GM19397 (cell line): ENCODE data around the gene ZNF462.

ENCODE experiments used
- ATAC-seq: cut with Tn5 transposase; IDR thresholded peaks from one replicate; pipeline ENCODE4 v1.9.1; 2021; ENCODE audit warnings: mild to moderate bottlenecking, moderate library complexity; ENCODE audit not compliant: unreplicated experiment

Gene ZNF462

DNA sequence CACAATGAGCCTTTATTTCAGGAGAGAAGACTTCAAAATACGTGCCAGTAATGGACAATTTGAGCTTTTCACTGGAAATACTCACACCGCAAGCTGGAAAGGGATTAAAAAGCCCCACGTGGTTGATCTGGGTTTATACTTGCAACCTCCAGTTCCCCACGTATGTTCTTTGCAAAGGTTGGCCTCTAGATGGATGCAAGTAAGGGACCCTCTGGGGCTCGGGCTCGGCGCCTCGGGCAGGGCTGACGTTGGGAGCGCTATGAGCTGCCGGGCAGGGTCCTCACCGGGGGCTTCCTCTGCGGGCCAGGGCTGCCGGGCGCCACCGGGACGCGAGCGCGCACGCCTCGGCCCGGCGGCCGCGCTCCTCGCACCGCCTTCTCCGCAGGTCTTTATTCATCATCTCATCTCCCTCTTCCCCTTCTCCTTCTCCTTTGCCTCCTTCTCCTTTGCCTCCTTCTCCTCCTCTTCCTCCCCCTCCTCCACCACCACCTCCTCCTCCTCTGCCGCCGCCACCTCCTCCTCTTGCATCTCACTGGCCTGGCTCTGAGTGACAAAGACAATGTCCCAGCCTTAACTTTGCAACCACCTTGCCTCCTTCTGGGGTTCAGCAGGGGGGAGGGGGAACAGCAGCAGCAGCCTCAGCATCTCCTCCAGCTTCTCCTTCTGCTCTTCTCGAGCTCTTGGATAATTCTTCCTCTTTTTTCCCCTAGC, 701 bp upstream of the ZNF462 start:
- no peak for ATAC-seq

DNA sequence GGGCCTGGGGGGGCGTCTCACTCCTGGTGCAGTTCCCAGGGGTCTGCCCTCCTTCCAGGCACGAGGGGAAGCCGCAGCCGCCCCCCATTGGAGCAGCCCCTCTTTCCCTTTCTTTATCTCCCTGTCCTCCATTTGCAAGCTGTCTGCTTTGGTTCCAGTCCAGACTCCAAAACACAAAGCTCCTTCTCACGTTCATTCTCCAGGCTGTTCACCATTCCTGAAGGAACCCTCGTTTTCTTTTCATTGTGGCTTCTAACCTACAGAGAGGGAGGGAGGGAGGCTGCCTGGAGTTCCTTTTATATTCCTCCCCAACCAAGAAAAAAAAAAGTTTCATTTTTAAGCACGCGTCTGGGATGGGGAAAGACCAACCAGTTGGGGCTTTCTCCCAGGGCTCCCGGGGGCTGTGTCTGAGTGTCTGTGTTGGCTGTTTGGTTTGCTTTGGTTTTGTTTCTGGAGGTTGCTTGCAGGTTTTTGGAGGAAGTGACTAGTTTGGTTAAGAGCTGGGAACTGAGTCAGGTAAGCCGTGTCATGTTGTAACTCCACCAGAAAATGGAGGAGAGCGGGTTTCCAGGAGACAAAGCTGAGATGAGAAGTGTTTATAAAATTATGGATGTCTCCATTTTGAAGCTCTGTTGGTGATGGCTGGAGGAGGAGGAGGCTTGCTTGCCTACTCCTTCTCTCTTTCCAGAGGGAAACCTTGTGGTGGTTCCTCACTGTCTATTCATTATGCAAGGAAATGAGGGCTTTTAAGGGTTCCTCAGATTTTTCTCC, 1.6 kb downstream of the ZNF462 start:
- ATAC-seq, result no peak

DNA sequence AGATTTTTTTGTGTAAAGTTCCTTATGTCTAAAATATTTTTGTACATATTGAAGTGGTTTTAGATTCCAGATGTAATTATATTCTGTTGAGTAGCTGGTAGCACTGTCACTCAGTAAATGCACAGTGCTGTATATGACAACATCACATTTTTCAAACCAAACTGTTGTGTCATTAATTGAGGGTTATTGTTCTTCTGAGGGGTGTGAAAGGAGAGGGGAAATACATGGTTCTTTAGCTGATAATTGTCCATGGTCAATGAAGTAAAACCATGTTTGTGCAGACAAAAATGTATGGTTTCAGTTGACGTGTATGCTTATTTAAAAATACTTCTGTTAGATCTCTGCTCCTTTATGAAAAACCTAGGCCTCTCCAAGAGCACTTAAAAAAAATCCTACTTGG, 3.3 kb downstream of the ZNF462 start:
- no peak for ATAC-seq

DNA sequence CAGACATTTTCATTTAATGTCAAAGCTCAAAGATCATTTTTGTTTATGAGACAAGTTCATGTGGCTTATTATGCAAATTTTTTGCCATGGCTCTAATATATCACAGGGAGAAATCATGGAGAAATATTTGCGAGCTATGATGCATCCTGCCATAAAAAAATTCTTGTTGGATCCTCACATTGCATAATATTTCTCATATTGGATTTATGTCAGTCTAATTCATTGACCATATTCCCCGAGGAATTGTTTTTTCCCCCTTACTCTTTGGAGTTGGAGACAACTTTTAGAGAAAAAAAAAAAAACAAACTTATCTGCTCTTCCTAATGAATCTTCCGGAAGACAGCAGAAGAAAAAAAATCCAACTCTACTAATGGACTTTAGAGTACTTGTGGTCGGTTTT, 4.3 kb downstream of the ZNF462 start:
- ATAC-seq, result no peak

DNA sequence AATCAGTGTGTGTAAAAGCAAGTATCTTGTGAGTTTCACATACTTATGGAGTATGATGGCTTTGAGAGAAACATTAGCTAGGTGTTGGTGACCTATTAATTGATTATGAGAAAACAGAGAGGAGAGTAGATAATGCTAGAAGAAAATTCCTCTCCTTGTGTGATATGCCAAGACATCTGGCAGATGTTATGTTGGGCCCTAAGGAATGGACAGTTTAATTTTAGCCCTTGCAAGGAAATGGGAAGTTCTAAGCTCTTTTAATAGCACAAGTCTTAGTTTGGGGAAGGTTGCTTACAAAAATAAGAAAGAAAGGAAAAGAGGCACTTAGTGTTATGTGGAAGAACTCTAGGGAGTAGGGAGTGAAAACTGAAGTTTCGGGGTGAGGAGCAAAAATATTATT, 5.1 kb downstream of the ZNF462 start:
- no peak for ATAC-seq

DNA sequence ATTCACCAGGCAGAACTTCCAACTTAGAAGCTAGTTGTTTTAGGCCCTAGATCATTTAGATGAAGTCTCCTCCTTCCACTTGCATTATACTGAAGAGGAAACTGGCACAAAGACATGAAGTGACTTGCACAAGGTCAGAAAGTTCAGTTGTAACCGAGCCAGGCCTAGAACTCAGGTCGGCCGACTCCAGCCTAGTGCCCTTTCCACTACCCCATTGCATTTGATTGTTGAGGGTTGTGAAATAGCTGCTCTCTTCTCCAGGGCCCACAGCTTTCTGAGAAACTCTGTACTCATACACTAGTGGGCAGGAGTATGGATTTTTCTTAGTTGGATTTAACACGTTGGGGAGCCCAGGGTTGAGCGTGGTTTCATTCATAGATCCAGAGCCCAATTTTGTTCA, 5.6 kb downstream of the ZNF462 start:
- ATAC-seq, result no peak

DNA sequence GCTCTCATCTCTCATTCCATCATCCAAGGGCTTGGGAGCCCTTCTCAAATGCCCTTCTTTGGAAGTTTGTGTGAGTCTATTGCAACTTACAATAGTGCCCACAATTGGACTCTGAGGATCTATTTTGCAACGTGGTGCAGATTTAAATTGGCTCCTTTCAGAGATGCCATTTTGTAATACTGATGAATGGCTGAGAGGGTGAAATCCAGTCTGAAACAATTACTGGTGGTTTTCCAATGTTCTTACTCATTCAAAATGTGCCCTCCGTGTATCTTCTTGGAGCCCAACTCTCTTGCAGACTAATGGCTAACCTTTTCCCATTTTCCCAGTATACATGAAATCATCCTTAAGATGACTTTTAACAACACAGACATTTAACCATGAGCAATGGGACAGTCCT, 6.1 kb downstream of the ZNF462 start:
- ATAC-seq, result no peak

DNA sequence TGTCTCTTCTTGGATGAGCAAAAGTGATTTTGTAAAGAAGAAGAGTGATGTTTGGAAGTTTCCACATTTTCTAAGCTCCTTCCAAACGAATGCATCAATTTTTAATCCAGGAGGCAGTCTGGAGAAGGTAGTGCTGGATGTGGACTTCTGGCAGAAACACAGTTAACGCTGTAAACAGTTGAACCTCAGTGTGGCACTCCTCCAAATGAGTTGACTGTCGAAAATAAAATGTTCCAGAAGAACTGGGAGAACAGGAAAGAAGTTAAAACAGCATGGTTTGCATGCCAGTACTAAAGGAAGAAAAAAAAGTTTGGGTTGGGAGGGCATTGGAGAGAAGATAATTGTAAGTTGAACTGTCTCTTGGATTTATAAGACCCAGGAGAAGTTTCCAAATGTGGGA, 6.5 kb downstream of the ZNF462 start:
- ATAC-seq, result no peak

DNA sequence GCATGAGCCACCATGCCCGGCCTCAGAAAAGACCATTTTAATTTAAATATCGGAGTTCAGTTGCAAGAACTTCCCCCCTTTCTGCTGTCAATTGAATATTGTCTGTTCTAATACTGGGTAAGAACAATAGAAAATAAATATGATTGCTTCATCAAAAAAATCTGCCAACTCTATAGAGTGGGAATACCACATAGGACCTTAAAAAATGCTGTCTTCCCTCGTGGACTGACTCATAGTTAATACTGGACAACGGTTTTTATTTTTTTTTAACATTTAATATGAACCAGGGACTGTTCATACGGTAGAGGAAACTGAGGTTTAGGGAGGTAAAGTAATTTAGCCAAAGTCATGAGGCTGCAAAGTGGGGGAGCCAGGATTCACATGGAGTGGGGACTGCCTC, 9.7 kb downstream of the ZNF462 start:
- ATAC-seq, result no peak

DNA sequence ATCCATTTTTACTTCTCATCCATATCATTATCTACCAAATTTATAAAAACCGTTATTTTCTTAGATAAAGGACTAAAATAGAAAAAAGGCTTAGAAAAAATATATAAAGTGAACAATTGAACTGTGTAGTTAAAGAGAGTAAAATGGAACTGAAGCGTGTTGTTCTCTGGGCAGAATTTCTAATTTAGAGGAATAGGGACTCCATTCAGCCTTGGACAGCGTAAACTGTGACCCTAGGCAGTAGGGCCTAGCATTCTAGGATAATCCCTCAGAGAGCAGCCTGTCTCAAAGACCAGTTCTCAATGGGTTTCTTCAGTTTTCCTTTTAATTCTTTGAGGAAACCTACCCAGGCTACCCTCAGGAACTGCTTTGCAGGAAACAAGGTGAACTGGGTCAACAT, 11.1 kb downstream of the ZNF462 start:
- no peak for ATAC-seq

DNA sequence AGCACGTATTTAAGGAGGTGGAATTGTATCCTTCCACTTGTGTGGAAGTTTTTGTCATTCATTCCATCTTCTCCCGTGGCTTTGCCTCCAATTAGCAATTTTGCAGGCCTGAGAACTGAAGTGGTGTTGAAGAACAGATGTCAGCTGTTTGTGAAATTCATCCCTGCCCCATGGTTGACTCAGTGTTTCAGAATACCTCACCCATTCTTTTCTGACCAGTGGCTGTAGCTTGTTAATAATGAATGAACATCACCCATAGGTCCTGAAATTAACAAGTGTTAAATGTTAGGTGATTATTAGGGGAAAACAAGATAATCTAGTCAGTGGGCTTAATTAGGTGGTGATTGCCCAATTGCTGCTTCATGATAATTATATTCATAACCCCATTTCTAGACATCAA, 11.7 kb downstream of the ZNF462 start:
- ATAC-seq, result no peak

DNA sequence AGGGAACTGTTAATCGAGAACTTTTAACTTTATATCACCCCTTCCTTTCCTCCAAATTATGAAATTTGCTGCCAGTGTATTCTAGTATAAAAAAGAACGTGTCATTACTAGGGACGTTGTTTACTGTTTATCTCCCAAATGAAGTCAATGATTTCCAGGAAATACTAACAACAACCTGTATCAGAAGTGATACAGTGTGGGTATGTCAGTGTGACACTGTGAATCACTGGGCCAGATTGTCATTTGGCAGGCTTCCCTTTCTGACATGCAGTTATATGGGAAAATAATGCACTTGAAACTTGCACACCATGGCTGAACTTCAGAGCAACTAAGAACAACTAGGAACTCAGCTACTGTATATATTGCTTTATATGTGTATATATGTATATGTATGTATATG, 12.6 kb downstream of the ZNF462 start:
- ATAC-seq, result no peak

DNA sequence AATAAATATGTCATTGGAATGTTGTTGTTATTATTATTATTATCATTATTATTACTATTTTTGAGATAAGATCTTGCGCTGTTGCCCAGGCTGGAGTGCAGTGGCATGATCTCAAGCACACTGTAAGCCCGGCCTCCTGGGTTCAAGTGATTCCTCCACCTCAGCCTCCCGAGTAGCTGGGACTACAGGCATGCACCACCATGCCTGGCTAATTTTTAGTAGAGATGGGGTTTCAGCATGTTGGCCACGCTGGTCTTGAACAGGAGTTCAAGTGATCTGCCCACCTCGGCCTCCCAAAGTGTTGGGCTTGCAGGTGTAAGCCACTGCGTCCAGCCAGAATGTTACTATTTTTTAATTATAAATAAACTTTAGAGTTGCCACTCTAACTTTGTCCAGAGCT, 14.4 kb downstream of the ZNF462 start:
- no peak for ATAC-seq

DNA sequence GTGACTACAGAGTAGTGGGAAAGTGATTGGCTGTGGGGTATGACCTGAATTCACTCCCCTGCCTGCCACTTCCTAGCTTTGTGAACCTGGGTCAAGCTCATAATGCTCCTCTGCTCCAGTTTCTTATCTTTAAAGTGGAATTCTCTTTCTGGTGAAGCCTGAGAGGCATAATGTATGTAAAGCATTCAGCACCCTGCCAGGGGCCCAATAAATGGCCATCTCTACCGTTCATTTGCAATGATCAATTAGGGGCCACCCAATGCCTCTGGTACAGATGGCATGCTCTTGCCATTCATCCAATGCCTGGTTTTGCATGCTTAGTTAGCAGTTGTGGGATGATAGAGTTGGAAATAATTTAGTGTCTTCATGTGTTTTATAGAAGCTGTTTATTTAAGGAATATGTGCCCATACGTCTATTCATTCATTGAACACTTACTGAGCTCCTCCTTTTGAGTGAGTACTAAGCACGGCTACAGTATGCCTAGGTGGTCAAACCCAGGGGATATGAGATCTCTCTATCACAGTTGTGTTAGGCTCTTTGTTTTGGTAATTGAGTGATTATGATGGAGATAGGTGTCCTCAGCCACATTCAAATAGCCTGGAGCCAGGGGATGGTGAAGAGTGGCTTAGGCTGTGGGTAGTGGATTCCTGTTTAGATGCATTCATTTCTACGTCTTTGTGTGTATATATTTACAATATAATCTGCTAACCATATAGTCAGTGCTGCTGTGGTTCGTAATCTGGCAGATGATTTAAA, 15.3 kb downstream of the ZNF462 start:
- ATAC-seq, result no peak

DNA sequence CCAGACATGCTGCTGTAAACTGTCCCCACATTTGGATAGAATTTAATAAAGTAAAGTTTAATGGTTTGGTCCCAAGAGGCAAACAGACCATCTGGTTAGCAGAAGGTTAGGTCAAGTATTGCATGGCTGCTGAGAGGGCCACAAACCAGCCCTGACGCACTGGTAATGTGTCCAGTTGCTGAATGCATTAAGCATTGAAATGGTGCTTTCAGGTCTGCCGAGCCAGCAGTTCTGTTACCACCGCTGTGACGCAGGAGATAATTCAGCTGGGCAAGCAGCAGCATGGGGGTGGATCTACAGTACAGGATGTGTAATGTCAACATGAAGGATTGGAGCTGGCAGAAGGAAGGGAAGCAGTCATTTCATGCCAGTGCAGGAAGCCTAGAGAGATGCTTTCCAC, 16.0 kb downstream of the ZNF462 start:
- no peak for ATAC-seq

DNA sequence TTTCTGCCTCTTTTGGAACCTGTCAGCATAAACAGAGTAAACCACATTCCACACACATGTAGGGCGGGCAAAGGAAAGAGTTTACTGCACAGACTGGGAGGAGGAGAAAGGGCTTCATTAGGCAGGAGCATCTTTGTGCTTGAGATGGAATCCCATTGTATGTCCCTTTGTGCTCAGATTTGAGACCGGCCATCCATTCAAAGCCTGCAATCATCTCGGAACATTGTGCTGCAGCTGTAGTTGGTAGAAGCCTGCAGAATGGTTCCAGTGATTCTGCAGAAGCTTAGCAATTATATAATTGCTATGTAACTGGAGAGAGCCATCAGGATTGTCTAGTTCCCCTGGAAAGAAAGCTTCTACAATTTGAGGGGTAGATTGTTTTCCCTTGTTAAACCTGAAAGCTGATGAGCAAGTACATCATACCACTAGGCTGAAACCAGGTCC, 16.5 kb downstream of the ZNF462 start:
- ATAC-seq, result no peak

DNA sequence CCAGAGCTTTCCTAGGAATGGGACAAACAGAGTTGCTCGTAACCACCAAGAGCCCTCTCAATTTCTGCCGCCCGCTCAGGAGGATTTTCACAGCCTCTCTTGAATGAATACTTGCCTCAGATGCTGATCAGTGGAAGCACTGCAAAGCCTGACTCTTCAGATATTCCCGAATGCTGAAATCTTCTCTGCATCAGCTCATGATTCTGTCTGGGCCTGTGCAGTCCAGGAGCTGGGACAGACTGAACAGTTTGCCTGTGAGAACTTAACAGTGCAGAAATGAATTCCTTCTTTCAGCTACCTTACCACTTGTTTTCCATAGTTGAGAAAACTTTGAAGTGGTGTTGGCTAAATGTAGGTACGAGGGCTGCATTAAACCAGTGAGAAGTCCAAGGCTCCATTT, 17.1 kb downstream of the ZNF462 start:
- ATAC-seq, result no peak

DNA sequence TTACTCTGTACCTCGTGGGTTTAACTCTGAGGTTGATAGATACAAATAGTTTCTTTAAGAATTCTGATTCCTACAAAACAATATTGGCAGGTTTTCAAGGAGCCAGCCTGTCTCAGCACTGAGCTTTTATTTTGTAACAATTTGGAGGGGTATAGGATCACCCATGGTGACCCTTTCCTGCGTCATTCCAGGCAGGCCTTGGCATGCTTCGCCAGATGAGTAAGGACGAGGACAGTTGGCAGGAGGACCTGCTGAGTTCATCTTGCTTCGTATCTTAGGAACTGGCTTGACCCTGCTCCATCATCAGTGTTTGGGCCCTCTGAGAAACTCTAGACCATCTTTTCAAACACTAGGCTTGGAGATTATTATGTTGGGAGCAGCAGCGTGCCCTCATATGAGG, 17.9 kb downstream of the ZNF462 start:
- no peak for ATAC-seq

DNA sequence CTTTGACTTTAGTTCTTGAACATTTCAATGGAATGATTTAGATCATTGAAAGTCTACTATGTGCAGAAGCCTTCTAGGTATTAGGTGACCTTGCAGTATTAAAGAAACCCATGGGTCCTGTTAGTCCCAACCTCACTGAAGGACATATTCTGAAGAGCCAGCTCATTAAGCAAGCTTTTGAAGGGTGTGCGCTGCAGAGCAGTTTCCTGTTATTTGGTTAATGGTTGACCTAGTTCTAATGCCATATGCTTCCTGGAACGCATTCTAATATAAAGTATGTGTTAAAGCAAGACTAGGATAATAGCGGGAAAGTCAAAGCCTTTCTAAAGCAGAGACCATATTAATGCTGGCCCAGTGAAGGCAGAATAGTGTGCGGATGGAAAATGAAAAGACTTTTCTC, 20.1 kb downstream of the ZNF462 start:
- ATAC-seq, result no peak

DNA sequence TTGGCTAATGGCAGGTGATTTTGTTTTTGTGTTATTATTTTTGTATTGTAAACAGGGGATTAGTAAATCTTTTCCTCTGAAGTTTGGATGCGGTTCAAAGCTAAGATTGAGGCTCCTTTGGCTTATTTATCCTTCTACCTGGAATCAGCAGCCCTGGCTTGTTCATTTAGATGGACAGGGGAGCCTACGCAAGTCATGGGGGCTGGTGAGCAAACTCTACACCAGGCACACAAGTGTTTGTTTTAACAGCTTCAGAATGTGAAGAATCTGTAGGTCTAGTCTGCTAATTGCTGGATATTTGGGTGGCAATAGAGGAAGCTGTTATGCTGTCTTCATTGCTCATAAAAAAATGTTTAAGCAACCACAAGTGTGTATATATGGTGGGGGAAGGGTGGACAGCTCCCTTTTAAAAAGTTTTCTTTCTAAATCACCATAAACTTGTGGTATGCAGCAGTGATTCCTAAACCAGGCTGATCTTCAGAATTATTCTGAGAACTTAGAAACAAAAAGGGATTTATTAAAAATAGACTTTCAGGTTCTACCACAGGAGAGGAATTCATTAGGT, 20.7 kb downstream of the ZNF462 start:
- ATAC-seq, result no peak

DNA sequence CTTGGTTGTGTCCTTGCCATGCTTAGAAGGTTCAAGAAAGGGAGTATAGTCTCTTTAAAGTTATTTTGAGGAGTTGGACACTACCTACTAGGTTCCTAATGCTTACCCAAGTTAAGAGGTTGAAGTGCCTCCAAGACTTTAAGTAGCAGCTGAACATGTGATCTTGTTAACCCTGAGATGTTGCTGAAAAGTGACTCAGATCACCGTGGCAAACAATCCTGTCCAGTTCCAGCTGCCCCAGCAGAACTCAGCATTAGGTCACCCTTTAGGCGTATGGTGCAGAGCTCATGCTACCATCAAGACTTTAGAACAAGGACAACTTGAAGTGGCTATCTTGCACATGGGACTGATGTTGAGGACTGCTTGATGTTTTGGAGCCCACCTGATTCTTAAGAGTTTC, 22.5 kb downstream of the ZNF462 start:
- no peak for ATAC-seq
